IMR-90 (cell line): ENCODE measurements around the gene PSMG1. TPM values are rescaled to one million over a fixed set of nuclear protein-coding genes. Genes with fewer than 3 reads are reported as not detected.

Experiments
- ATAC-seq: fragments of 200-7000 bp; cut with Tn5 transposase; 2 replicates; pipeline ENCODE4 v1.9.1; 2020; ENCODE audit warnings: low read depth, mild to moderate bottlenecking, moderate library complexity
- BruUV-seq: library from RNA; stranded (reverse); fragments of 400-500 nt; replicated peaks from 2 replicates; lab custom pipeline; 2021; lab: Mats Ljungman, UMichigan
- CTCF ChIA-PET: fragments of 300-600 bp; formaldehyde crosslinking; extraction: SDS; loops from one replicate; lab custom pipeline; 2021; ENCODE audit warnings: antibody characterized with exemption; lab: Yijun Ruan, JAX
- POLR2A ChIA-PET: fragments of 300-600 bp; sonication (Branson Sonifier 250); formaldehyde crosslinking; loops from one replicate; lab custom pipeline; 2022; ENCODE audit warnings: antibody characterized with exemption; ENCODE audit not compliant: unreplicated experiment; lab: Charles Lee
- DNase-seq: peaks from one replicate; pipeline ENCODE4 v3.0.0; 2013
- H2AFZ ChIP-seq: replicated peaks from 2 replicates; pipeline ENCODE3; 2013; ENCODE audit warnings: low read length, mild to moderate bottlenecking; ENCODE audit not compliant: poor library complexity
- H2AK5ac ChIP-seq: 2 replicates; pipeline ENCODE4 v1.6.1; 2013; ENCODE audit warnings: low read depth, low read length, inconsistent platforms
- H2AK9ac ChIP-seq: replicated peaks from 2 replicates; pipeline ENCODE3; 2013; ENCODE audit warnings: mild to moderate bottlenecking, low read depth, low read length, moderate library complexity; ENCODE audit not compliant: poor library complexity
- H2BK120ac ChIP-seq: 2 replicates; pipeline ENCODE4 v1.6.1; 2013; ENCODE audit warnings: low read depth, low read length, inconsistent platforms
- H2BK15ac ChIP-seq: 3 replicates; pipeline ENCODE4 v1.6.1; 2013; ENCODE audit warnings: low read depth, low read length, inconsistent platforms
- H2BK20ac ChIP-seq: 2 replicates; pipeline ENCODE4 v1.6.1; 2013; ENCODE audit warnings: low read depth, mild to moderate bottlenecking, inconsistent platforms, low read length, moderate library complexity
- H2BK5ac ChIP-seq: 2 replicates; pipeline ENCODE4 v1.6.1; 2013; ENCODE audit warnings: mild to moderate bottlenecking, low read depth, low read length, inconsistent platforms; ENCODE audit not compliant: poor library complexity, severe bottlenecking
- H3K14ac ChIP-seq: replicated peaks from 2 replicates; pipeline ENCODE4 v1.6.1; 2013; ENCODE audit warnings: low read depth, low read length, inconsistent platforms
- H3K18ac ChIP-seq: 2 replicates; pipeline ENCODE4 v1.6.1; 2013; ENCODE audit warnings: low read depth, low read length, control low read depth
- H3K23ac ChIP-seq: 2 replicates; pipeline ENCODE4 v1.6.1; 2013; ENCODE audit warnings: low read depth, low read length, inconsistent platforms
- H3K27ac ChIP-seq: 2 replicates; pipeline ENCODE4 v1.5.1; 2013; ENCODE audit warnings: mild to moderate bottlenecking, control low read depth, low read length; ENCODE audit not compliant: insufficient read depth
- H3K27me3 ChIP-seq: 2 replicates; pipeline ENCODE4 v1.6.1; 2013; ENCODE audit warnings: low read length; ENCODE audit not compliant: control insufficient read depth, insufficient read depth
- H3K36me3 ChIP-seq: 2 replicates; pipeline ENCODE4 v1.6.1; 2013; ENCODE audit warnings: low read length, mixed read lengths; ENCODE audit not compliant: control insufficient read depth, insufficient read depth
- H3K4ac ChIP-seq: 2 replicates; pipeline ENCODE4 v1.6.1; 2013; ENCODE audit warnings: low read depth, low read length, inconsistent platforms
- H3K4me1 ChIP-seq: 2 replicates; pipeline ENCODE4 v1.6.1; 2013; ENCODE audit warnings: low read length, mixed read lengths; ENCODE audit not compliant: control insufficient read depth, insufficient read depth
- H3K4me2 ChIP-seq: 2 replicates; pipeline ENCODE4 v1.6.1; 2013; ENCODE audit warnings: low read depth, mild to moderate bottlenecking, control low read depth, low read length, moderate library complexity
- H3K4me3 ChIP-seq: 2 replicates; pipeline ENCODE4 v1.5.1; 2013; ENCODE audit warnings: low read depth, mild to moderate bottlenecking, control low read depth, low read length, moderate library complexity; ENCODE audit not compliant: insufficient read depth
- H3K56ac ChIP-seq: 2 replicates; pipeline ENCODE4 v1.6.1; 2013; ENCODE audit warnings: low read length, inconsistent platforms; ENCODE audit not compliant: insufficient read depth; ENCODE audit errors: extremely low read depth
- H3K79me1 ChIP-seq, 2 experiments: 2 replicates each; pipeline ENCODE4 v1.6.1; 2013; ENCODE audit warnings: low read length in 2 of 2, inconsistent platforms in 1 of 2, low read depth in 1 of 2
- H3K9ac ChIP-seq: 2 replicates; pipeline ENCODE4 v1.6.1; 2013; ENCODE audit warnings: low read depth, low read length, control low read depth
- H3K9me1 ChIP-seq: 2 replicates; pipeline ENCODE4 v1.6.1; 2013; ENCODE audit warnings: low read length, inconsistent platforms; ENCODE audit not compliant: insufficient read depth
- H3K9me3 ChIP-seq: 2 replicates; pipeline ENCODE4 v1.6.1; 2013; ENCODE audit warnings: low read length; ENCODE audit not compliant: control insufficient read depth, insufficient read depth
- H4K20me1 ChIP-seq: 2 replicates; pipeline ENCODE4 v1.6.1; 2013; ENCODE audit warnings: low read length, inconsistent platforms; ENCODE audit not compliant: insufficient read depth
- H4K5ac ChIP-seq: 2 replicates; pipeline ENCODE4 v1.6.1; 2013; ENCODE audit warnings: mild to moderate bottlenecking, low read depth, low read length, control low read depth
- H4K8ac ChIP-seq, 2 experiments: 2 replicates each; pipeline ENCODE4 v1.6.1; 2013; ENCODE audit warnings: low read depth in 2 of 2, low read length in 2 of 2, control low read depth in 1 of 2, inconsistent platforms in 1 of 2
- H4K91ac ChIP-seq: 2 replicates; pipeline ENCODE4 v1.6.1; 2013; ENCODE audit warnings: low read depth, low read length, inconsistent platforms; ENCODE audit not compliant: insufficient read depth
- BHLHE40 ChIP-seq: fragments of 150-350 bp; IDR thresholded peaks from 2 replicates; pipeline ENCODE4 v1.6.1; 2016; ENCODE audit warnings: mild to moderate bottlenecking, low read depth, low read length
- WGBS, 2 experiments: methylation state at CpG; one replicate each; pipeline versions ENCODE4 v1.1.5 to v1.1.7; 2013; ENCODE audit warnings: missing lambda C conversion rate in 2 of 2; ENCODE audit not compliant: insufficient read length in 1 of 2; ENCODE audit errors: extremely low coverage in 2 of 2; 5-methylcytosine and 5-hydroxymethylcytosine counted together
- dilution Hi-C: fragments of 300-500 bp; cut with HindIII; formaldehyde crosslinking; loops from one replicate; pipeline ENCODE4 v1.14.3; 2018; ENCODE audit warnings: low sequenced_read_pairs; ENCODE audit not compliant: unreplicated experiment
- in situ Hi-C: fragments of 300-500 bp; cut with MboI; formaldehyde crosslinking; loops from 3 replicates; pipeline ENCODE4 v1.14.3; 2019; ENCODE audit warnings: low sequenced_read_pairs, inconsistent platforms, mixed read lengths
- intact Hi-C: fragments of 100-400 bp; cut with micrococcal nuclease; formaldehyde crosslinking; loops from 2 replicates; pipeline ENCODE4 v1.10.0; 2022
- polyA plus RNA-seq, 3 experiments: library from polyadenylated mRNA; depleted of rRNA; stranded (reverse); fragments of >200 nt; gene quantifications; 2 replicates each; pipeline ENCODE4 v1.2.3, GENCODE V29; 2012; ENCODE audit warnings: low replicate concordance in 1 of 3
- total RNA-seq: library from RNA; depleted of rRNA; stranded (reverse); fragments of >200 nt; gene quantifications from 2 replicates; pipeline ENCODE4 v1.2.3, GENCODE V29; 2012
- TF ChIP-seq, protein P1 (sequence below): fragments of 150-350 bp; IDR thresholded peaks from 2 replicates; pipeline ENCODE4 v1.6.1; 2016; ENCODE audit warnings: low read depth, mild to moderate bottlenecking, low read length, moderate library complexity, borderline replicate concordance

PSMG1 gene
- total and polyA plus RNA-seq, 2 of the 4 experiments (the other 2 are of a cell fraction) = 37.8 to 45.4 TPM

DNA sequence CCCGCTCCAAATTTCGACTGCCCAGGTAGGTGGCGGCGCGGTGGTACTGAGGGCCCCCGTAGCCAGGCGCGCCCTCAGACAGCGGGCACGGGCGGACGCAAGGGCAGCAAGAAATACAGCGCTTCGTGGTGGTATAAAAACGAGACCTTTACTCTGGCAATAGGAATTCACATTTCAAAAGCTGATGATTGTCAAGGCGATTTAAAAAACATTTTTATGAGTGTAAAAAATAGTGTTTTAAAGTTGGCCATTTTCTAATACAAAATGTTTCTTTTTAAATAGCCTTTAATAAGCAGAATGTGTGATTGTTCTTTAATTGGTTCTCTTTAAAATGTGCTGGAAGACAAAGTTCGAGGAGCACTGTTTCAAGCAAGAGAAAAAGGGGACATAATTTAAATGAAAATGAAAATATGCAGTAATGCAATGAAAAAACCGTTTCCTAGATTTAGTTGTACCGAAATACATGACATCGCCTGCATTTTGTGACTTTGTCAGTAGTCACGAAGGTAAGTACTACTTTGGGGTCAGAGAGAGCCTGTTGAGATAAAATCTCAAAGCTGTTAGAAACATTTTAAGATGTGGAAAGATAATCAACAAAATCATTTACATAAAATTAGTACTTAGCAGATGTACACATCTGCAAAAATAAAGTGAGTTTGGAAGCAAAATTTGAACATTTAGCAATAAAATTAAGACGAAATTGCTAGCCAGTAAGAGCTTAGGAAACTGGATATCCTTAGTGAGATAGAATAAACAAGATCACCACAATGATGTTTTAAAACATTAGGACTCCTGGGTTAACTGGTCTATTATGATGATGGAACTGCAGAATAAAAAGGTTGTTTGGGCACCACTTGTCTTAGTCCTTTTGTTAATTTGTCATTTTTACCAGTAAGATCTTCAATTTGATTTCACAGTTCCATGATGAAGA lies 1.1 kb upstream of the PSMG1 start:
- POLR2A ChIA-PET = interaction anchor here (0.6 kb wide), 2 partner anchors 10 to 16 kb away, joined by 3 to 8 read pairs; no protein-coding TSS in a partner anchor
- no peaks in the 10 kb centered on the region for H3K9me3 ChIP-seq
- H3K36me3 ChIP-seq = no peaks in the 10 kb centered on the region
- intact Hi-C loops = loop anchor here (5.0 kb wide), 2 partner anchors 203 to 263 kb away; partner anchors contain the start of gene LCA5L
- H2BK20ac ChIP-seq = no peak overlapping the region
- 20% methylated on average over 2 of the region's 22 CpGs; no CpG with 5 or more reads in 1 of the 2 experiments for WGBS, 2 experiments
- ATAC-seq = no peak
- H2BK5ac ChIP-seq = peak overlapping the region; percentile 25
- peaks cover 6% of the 10 kb centered on the region; the same call in 1 of the 2 replicates for H4K20me1 ChIP-seq
- H3K23ac ChIP-seq = peak overlapping the region; percentile 58
- H2AK5ac ChIP-seq = no peak overlapping the region
- peak overlapping the region; percentile 61 for H3K27ac ChIP-seq
- H3K56ac ChIP-seq = peak overlapping the region; percentile 22; the same call in 1 of the 2 replicates
- H3K4me1 ChIP-seq = peaks cover 2% of the 10 kb centered on the region; the same call in 1 of the 2 replicates
- no peak overlapping the region for H2BK120ac ChIP-seq
- no peaks in the 10 kb centered on the region for H3K27me3 ChIP-seq
- peak overlapping the region; percentile 14; the same call in 1 of the 2 replicates for H3K14ac ChIP-seq
- H2AK9ac ChIP-seq = peak overlapping the region; percentile 74
- peak overlapping the region; percentile 42; the same call in 1 of the 2 replicates for H3K4ac ChIP-seq
- dilution Hi-C loops = no loop called here
- H2BK15ac ChIP-seq = no peak overlapping the region
- H3K9me1 ChIP-seq = no peaks in the 10 kb centered on the region
- H2AFZ ChIP-seq = peak overlapping the region; percentile 97
- peak overlapping the region; percentile 18 to 71; a peak in 2 of 4 replicates for H4K8ac ChIP-seq
- no TSS peak for BruUV-seq
- CTCF ChIA-PET = interaction anchor here (1.0 to 1.2 kb wide), 2 partner anchors 16 to 249 kb away, joined by 3 read pairs; no protein-coding TSS in a partner anchor
- peak overlapping the region; percentile 92 for H3K4me3 ChIP-seq
- H3K4me2 ChIP-seq = peak overlapping the region; percentile 30
- in situ Hi-C loops = no loop called here
- H3K9ac ChIP-seq = peak overlapping the region; percentile 55
- no peak for DNase-seq
- no peak overlapping the region for H3K18ac ChIP-seq
- TF ChIP-seq BHLHE40 = peak; percentile 58; the same call in 1 of the 2 replicates
- TF ChIP-seq, protein P1, sequence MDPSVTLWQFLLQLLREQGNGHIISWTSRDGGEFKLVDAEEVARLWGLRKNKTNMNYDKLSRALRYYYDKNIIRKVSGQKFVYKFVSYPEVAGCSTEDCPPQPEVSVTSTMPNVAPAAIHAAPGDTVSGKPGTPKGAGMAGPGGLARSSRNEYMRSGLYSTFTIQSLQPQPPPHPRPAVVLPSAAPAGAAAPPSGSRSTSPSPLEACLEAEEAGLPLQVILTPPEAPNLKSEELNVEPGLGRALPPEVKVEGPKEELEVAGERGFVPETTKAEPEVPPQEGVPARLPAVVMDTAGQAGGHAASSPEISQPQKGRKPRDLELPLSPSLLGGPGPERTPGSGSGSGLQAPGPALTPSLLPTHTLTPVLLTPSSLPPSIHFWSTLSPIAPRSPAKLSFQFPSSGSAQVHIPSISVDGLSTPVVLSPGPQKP = no peak
- H4K91ac ChIP-seq = no peak overlapping the region
- no peak overlapping the region for H4K5ac ChIP-seq
- peaks cover 15 to 29% of the 10 kb centered on the region in 2 experiments for H3K79me1 ChIP-seq
